Stomach (tissue), 4 donors: ENCODE measurements around the gene RDH14.

Source experiments
- EP300 ChIP-seq: sonication (generic); formaldehyde crosslinking; IDR thresholded peaks from one replicate; pipeline ENCODE4 v1.6.1; 2017; ENCODE audit warnings: antibody characterized with exemption
- POLR2A ChIP-seq, 4 donors: fragments of 450-650 bp; IDR thresholded peaks; one replicate each; pipeline ENCODE4 v1.6.1; 2016; ENCODE audit warnings: antibody characterized with exemption in 4 of 4, control low read depth in 2 of 4, mild to moderate bottlenecking in 1 of 4, moderate library complexity in 1 of 4
- TF ChIP-seq, protein P1 (sequence below), 7 experiments: fragments of 450-650 bp in 4 of 7; fragments of 200-600 bp in 3 of 7; sonication (generic) in 3 of 7; IDR thresholded peaks; one replicate each; pipeline ENCODE4 v1.5.1; 2016 to 2019; ENCODE audit warnings: antibody characterized with exemption in 7 of 7, control low read depth in 2 of 7, mild to moderate bottlenecking in 1 of 7

DNA sequence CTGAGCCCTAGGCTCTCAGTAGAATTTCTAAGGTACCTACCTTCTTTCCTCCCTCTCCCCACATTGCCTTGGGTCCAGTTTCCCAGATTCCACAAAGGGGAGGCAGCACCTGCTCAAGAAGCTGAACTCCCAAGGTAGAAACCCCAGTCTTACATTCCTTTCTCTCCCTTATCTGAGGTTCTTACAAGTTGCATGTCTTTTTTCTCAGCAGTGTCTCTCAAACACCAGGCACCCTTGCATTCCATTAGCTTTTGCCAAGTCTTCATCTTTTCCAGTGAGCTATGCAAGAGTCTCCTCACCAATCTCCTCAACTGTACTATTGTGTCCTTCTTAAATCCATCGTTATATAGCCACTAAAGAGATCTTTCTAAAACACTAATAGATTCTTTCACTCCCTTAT, 33.0 kb upstream of the RDH14 start:
- TF ChIP-seq, protein P1, sequence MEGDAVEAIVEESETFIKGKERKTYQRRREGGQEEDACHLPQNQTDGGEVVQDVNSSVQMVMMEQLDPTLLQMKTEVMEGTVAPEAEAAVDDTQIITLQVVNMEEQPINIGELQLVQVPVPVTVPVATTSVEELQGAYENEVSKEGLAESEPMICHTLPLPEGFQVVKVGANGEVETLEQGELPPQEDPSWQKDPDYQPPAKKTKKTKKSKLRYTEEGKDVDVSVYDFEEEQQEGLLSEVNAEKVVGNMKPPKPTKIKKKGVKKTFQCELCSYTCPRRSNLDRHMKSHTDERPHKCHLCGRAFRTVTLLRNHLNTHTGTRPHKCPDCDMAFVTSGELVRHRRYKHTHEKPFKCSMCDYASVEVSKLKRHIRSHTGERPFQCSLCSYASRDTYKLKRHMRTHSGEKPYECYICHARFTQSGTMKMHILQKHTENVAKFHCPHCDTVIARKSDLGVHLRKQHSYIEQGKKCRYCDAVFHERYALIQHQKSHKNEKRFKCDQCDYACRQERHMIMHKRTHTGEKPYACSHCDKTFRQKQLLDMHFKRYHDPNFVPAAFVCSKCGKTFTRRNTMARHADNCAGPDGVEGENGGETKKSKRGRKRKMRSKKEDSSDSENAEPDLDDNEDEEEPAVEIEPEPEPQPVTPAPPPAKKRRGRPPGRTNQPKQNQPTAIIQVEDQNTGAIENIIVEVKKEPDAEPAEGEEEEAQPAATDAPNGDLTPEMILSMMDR (IDR thresholded peaks at IDR 0.05), result no peak
- no peak for TF ChIP-seq EP300
- TF ChIP-seq POLR2A (IDR thresholded peaks at IDR 0.05), result no peak
